ENCODE data around the gene ICAM1.
"Not testable (repeated sequence)": the region's sequence is repeated elsewhere in the genome, so short reads cannot be mapped to it uniquely, and the experiment has no call there.

Gene ICAM1

DNA sequence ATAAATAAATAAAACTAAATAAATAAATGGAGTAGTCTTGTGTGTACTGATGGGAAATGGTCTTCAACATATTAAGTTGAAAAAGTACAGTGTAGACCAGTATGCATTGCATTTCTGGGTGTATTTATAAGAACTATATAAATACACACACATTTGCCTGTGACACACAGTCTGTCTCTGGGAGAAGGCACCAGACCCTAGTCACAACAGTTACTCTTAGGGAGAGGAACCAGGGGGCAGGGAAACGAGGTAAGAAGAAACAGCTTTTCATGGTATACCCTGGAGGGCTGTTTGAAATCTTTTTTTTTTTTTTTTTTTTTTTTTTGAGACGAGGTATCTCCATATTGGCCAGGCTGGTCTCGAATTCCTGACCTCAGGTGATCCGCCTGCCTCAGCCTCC lies 37.0 kb upstream of the ICAM1 start:
- no peak for TF ChIP-seq CTCF (IDR thresholded peaks at IDR 0.05; ENCODE audit: extremely low read depth, insufficient read depth, missing control alignments)
- DNase-seq (ENCODE audit: low spot score): no peak
- in situ Hi-C loops (cut with MboI; ENCODE audit: low pct_unique_long_range_greater_than_20kb, low sequenced_read_pairs, unreplicated experiment): no loop called here

- in situ Hi-C loops (cut with MboI; ENCODE audit: low pct_unique_long_range_greater_than_20kb, low sequenced_read_pairs, unreplicated experiment): no loop called here
- DNase-seq (ENCODE audit: low spot score): no peak
- TF ChIP-seq CTCF (IDR thresholded peaks at IDR 0.05; ENCODE audit: extremely low read depth, insufficient read depth, missing control alignments): no peak
These were observed 35.9 kb upstream of the ICAM1 start for GRCh38 chr19:10235003-10235402.

- DNase-seq (ENCODE audit: low spot score); in situ Hi-C loops (cut with MboI; ENCODE audit: low pct_unique_long_range_greater_than_20kb, low sequenced_read_pairs, unreplicated experiment): not testable (repeated sequence)
These were observed 35.5 kb upstream of the ICAM1 start for GRCh38 chr19:10235409-10235808.

DNA sequence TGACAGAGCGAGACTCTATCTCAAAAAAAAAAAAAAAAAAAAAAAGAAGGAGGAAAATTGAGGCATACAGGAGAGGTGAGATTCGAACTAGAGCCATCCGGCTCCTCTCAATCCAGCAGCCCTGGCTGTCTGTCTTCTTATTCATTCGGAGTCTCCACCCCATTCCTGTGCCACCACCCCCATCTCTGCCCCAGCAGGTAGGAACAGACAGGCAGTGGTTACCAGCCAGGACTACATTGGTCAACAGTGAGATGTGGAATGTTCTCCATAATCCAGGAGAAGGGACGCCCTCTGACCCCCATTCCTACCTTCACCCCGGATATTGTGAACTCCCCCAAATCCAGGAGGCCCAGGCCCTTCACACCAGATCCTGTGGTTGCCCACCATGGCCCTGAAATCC lies 33.2 kb upstream of the ICAM1 start:
- TF ChIP-seq CTCF (IDR thresholded peaks at IDR 0.05; ENCODE audit: extremely low read depth, insufficient read depth, missing control alignments): no peak
- DNase-seq (ENCODE audit: low spot score): no peak
- in situ Hi-C loops (cut with MboI; ENCODE audit: low pct_unique_long_range_greater_than_20kb, low sequenced_read_pairs, unreplicated experiment): no loop called here

DNA sequence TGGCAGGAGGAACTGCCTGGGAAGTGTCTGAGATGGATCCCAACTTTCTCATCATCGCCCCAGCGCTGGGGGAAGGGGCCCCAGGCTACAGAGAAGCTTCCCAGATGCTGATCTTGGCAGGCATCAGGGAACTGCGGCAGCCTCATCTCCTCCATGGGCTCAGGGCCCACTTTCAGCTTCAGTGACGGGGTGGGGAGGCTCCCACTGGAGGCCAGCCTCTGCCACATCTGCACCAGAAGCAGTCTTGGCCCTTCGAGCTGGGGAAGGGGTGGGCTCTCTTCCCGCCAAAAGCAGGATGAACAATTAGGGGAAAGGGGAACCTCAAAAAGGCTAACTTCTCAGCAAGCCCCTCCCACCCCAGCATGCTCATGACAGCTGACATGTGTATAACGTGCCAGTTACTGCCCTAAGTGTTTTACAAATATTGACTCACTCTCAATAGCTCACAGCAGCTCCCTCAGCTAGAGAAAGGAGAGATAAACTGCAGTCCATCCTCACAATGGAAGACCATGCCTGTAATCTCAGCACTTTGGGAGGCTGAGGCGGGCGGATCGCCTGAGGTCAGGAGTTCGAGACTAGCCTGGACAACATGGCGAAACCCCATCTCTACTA lies 32.6 kb upstream of the ICAM1 start:
- in situ Hi-C loops (cut with MboI; ENCODE audit: low pct_unique_long_range_greater_than_20kb, low sequenced_read_pairs, unreplicated experiment): no loop called here
- no peak for TF ChIP-seq CTCF (IDR thresholded peaks at IDR 0.05; ENCODE audit: extremely low read depth, insufficient read depth, missing control alignments)
- no peak for DNase-seq (ENCODE audit: low spot score)

- DNase-seq (ENCODE audit: low spot score); in situ Hi-C loops (cut with MboI; ENCODE audit: low pct_unique_long_range_greater_than_20kb, low sequenced_read_pairs, unreplicated experiment): not testable (repeated sequence)
These were observed 29.0 kb upstream of the ICAM1 start for GRCh38 chr19:10241826-10242449.

GRCh38 chr19:10243606-10244005 lies 27.3 kb upstream of the ICAM1 start:
- in situ Hi-C loops (cut with MboI; ENCODE audit: low pct_unique_long_range_greater_than_20kb, low sequenced_read_pairs, unreplicated experiment): no loop called here
- no peak for TF ChIP-seq CTCF (IDR thresholded peaks at IDR 0.05; ENCODE audit: extremely low read depth, insufficient read depth, missing control alignments)
- no peak for DNase-seq (ENCODE audit: low spot score)

Data from GM13977 (cell line).